NCI-H187 treated with DMSO at 0.1 percent for 48 hours (cell line): ENCODE measurements around the gene RNF144A.

Experiments used
- DNase-seq: peaks from one replicate; lab custom pipeline; 2025; lab: John Stamatoyannopoulos, UW

The RNF144A gene

DNA sequence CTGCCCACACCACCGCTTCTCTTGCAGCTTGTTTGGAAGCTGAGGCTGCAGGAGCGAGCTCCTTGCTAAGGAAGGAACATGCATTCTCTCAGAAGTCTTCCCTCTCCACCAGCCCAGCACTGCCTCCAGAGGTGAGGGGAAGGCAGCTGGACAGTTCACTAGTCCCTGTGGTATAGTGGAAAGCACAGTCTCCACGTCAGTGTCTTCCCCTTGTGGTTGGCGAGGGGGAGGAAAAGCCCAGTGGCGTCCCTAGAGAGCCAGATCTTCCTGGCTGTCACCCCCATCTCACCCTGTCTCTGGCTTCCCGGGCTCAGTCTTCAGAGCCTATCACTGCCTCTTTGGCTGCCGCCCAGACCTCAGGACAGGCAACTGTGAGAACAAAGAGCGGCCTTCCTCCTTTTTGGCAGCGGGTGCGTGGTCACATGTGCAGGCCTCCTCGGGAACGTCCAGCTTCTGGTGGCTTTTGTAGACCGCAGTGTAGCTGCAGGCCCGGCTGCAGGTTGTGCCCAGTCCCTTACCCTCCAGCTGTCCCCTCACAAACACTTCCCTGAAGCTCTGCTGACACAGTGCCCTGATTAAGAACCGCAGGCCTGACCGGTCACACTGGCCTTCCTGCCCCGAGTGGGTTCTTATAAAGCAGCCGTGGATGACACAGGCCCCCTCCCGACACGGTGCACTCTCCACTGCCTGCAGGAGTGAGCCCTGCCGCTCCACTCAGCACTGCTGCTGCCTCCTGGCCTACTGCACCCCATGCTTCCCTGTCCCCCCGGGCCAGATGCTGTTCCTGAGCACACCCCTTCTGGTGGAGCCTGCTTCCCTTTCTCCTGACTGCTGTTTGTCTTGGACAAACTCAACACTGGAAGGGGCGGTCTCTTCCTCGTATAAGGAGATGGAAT lies 90.9 kb downstream of the RNF144A start:
- no peak for DNase-seq

DNA sequence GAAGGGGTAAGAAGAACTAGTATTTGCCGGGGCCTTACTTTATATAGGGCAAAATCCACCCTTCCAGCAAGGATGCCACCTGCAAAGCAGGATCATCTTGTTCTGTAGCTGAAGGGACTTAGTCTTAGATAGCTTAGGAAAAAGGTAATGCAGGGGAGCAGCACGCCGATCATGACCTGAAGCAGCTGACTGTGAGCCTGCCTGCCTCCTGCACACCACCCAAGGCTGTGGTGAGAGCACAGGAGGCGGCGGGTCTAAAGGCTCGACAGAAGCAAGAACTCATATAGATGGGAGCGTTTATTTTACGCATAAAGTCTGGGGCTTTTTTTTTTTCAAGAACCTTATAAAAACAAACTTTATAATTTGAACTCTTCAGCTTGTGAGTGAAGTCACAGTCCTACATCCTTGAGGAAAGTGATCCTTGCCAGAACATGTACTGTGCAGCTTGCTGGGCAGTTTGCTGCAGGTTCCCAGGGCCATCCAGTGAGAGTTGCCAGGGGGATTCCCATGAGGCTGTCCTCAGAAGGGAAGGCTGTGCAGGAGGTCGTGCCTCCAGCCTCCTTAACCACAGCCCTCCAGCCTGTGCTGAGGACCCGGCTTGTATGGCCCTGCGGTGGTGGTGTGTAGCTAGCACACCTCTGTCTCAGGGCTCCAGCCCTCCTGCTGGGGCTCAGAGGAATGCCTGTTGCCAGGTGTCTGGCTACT lies 92.1 kb downstream of the RNF144A start:
- DNase-seq, result no peak

DNA sequence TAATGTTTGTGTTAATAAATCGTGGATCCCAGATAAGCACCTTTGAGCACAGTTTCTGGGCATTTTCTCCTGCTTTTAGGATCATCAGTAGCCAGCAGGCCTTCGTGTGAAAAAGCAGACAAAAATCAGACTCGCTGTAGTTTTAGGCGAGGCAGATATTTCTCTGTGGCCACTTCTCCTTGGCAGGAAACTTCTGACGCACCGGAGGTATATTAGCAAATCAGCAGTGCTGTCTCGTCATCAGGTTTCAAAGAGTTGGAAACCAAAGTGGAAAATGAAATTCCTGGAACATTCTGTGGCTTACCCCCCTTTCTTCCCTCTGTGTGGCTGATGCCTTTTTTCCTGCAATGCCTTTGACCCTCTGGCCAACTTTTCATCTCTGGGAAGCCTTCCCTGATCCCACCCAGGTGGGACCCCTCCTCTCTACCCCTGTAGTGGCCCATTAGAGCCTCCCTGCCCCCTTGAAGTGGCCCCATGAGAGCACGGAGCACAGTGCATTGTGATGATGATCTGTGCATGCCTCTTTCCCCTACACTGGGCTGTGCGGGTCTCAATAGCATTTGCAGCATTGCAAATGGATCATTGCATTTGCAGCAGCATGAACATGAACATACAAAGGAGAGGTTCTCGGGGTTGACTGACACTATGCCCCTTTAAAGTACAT lies 93.3 kb downstream of the RNF144A start:
- DNase-seq, result no peak

DNA sequence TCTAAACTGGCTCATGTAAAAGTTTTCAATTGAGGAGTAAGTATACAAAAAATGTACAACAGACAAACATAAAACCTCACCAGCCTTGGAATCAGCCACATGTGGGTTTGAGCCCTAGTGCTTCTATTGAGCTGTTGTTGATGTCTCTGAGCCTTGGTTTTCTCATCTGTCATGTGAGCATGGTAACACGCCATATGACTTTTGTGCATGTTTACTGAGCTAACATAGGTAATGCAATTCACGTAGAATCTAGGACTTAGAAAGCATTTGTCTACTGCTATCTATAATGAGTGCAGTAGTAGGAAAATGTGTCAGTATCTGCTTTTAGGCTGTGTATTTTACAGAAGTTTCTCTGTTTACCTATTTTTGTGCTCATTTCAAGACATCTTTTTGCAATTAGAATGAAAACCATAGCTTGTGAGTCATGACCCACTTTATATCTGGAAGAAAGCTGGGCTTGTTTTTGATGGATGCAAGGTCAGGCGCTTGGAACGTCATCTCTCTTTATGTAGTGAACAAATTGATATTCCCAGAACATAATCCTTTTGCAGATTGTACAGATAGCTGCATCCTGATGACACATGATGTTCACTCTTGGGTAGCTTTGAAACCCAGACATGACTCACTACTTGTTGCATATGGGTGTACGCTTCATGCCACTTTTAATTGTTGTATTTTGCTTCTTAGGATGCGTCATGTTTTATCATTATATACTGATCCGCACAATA lies 94.3 kb downstream of the RNF144A start:
- DNase-seq, result no peak

DNA sequence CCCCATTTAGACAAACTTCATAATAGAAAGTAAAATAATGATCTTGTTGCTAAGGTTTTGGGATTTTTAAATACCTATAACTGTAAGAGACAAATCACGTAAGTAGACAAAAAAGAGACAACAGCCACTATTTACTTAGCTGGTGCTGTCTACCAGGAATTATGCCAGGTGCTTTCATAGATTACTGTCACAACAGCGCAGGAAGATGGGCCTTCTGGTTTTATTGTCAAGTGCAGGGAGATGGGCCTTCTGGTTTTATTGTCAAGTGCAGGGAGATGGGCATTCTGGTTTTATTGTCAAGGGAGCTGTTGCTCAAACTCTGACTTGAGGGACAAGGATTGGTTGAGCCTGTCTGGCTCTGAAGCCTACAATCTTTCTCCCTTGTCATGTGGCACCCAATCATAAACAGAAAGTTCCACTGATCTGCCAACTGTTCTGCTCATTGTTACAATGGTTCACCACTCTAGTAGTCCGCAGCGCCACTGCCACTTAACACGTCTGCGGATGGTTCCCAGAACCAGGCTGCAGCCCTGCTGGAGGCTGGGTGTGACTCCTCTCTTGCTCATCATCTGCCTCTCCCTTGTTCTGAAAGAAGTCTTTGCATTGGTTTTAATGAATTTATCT lies 95.0 kb downstream of the RNF144A start:
- DNase-seq, result peak; percentile 93

DNA sequence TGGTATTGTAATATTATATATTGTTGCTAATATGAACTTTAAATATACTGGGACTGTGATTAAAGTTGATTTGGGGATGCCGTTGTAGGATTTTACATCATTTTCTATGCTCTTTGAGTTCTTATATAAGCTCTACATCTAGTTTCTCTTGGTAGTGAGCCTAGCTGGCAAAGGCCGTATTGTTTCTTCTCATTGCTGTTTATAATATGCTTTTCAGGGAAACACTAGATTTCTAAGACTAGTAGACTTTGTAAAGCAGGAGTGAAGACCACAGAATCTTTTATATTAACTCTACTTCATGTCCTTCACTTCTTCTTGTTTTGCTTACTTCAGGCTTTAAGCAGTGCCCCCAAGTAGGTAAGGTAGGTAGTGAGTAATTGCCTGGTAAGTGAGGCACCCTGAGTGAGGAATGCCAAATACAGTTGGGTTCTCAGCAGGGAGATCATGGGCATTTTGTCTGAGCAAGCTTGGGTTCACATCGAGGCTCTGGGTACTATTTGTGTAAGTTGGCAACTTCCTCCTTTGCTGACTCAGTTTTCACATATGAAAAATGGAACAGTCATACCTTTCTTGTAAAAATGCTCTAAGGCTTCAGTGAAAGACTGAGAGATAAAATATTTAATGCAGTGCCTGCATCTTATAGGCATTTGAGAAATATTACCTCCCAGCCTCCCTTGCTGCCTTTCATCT lies 96.4 kb downstream of the RNF144A start:
- no peak for DNase-seq

DNA sequence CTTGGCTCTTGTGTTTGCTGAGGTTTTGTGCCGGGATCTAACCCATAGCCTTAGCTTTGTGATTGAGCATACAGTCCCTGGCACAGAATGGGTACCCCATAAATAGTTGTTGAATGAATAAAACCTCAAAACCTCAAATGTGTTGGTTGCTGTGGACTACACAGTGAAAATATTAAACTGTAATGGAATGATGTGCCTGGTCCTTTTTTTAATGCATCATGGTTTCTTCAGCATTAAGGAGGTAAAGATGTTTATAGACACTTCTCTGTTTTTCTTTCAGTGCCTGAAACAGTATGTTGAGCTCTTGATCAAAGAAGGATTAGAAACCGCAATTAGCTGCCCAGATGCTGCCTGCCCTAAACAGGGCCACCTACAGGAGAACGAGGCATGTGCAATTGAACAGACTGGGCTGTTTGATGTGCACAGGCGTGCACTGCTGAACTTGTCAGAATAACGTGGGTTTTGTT lies 97.0 kb downstream of the RNF144A start:
- DNase-seq, result no peak

DNA sequence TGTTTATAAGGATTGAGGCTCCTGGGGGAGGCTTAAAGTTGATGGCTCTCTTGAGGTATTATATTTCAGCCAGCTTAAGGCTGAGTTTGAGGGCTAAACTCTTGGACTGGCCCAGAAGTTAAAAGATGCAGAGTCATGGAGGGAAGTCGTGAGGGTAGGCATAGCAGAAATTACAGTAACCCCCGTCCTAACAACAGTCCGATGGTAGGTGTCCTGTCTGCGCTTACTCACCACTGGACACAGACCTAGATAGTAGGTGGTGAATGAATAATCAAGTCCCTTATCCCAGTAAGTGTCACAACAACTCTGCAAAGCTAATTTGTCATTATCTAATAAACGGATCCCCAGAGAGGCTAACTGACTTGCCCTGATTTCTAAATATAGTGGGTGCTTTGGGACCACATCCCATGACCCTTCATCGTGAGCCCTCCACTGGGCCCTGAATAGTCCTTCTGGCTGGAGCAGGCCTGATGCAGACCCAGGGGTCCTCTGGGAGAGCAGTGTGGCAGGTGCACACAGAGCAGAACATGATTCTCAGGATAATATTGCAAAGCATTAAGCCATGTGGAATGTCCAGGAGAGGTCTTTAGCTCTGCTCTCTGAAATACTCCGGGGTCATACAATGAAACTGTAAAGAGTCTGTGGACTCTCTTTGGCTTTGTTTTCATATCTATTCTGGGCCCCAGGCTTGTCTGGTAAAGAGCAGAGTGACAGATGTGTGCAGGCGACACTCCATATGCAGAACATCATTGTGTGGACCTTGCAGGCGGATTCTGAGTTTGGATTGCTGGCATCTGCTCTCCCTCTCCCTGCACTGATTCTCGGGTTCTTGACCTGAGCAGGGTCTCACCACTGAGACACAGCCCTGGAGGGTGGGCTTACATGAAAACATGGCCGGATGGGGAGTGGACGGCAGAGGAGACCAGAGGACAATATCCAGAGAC lies 98.1 kb downstream of the RNF144A start:
- no peak for DNase-seq

DNA sequence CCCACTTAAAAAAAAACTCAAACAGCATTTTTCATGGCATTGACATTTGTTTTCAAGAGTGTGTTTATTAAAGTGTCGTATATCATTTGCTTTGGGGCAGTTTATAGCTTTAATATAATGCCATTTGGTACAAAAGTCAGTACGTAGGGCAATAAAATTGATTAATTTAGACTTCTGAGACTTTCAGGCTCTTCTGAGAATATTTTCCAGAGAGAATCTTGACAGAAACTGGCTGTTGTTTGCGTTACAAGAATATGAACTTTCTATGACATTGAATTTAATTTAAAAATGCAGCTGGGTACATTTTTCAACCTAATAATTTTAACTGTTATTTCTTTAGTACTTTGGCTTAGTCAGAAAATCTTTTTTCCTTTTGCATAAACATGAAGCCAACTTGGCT lies 98.9 kb downstream of the RNF144A start:
- DNase-seq, result no peak

DNA sequence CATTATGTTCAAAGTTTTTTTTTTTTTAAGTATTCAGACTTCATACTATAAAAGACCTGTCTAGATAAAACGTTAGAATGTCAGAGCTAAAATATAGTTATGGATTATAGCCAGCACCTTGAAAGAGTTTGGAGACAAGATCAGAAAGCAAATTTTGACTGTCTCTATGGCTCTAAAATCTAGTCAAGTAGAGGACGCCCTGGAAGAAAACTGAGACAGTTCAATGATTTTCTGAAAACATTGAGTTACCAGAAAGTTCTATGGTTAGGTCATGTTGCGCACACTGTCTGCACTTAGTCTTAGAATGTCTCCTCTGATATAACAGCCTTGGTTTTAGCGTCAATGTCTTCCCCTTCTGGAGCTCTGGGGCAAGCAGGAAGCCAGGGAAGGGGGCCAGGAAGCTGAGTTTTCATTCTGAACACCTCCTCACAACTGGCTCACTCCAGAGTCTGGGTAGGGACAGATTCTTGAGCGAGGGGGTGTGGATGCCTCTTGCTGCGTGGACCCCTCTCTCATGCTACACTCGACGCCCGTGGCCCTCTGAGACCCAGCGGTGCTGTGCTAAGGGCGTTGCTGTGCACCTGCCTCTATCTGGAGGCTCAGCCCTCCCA lies 99.5 kb downstream of the RNF144A start:
- DNase-seq, result no peak

DNA sequence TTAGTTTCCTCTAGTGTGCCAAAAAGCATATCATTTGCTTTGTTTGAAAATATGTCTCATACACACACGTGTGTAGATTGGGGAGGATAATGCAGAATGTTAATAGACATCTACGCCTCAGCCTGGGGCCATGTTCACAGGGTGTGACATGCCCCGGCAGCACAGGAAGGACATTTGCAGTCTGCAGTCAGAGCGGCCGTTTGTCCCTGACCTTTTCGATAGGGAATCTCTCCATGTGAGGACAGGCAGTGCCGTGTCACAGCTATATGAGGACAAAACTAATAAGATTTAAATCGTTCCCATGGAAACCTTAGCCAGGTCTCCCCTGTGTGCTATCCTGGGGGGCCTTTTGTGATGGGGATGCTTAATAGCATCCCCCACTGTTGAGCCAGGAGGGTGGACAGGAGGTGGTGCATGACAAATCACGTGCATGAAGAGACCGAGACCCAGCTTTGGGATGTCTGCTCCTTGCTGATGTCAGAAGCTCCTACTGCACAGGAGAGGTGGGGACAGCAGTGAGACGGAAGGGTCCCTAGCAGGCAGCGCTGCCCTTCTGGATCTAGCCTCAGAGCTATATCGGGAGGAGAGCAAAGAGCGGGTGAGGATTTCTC lies 100.6 kb downstream of the RNF144A start:
- DNase-seq, result no peak

DNA sequence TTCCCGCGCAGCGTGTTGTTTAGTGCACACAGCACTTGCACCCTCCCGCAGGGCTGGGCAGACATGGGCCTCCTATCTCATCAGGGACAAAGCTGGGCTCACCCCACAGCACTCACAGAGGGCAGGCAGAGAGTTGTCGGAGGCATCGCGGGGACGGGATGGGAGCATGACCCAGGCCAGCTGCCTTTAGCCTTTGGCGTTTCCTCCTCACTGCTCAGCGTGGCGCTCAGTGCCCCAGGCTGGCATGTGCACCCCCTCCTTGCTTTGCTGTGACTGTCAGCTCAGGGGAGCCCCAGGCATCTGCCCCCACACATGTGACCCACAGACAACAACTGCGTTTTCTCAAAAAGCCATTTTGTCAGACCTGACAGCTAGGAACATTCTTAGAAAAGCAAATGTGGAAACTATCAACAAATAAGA lies 101.1 kb downstream of the RNF144A start:
- DNase-seq, result no peak

DNA sequence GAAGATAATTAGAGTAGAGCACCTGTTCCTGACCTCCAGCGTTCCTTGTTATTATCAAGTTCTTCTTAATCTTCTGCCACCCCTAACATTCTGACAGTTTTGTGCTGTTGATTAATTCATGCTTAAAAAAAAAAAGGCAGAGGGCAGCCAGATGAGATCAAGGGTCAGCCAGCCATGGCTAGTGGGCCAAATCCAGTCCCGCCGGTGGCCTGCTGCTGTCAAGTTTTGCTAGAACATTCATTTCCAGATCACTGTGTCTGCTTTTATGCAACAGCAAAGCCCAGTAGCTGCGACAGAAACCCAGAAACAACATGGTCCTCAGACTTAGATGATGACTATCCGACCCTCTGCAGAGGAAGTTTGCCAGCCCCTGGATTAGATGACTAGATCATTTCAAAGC lies 101.6 kb downstream of the RNF144A start:
- DNase-seq, result no peak

DNA sequence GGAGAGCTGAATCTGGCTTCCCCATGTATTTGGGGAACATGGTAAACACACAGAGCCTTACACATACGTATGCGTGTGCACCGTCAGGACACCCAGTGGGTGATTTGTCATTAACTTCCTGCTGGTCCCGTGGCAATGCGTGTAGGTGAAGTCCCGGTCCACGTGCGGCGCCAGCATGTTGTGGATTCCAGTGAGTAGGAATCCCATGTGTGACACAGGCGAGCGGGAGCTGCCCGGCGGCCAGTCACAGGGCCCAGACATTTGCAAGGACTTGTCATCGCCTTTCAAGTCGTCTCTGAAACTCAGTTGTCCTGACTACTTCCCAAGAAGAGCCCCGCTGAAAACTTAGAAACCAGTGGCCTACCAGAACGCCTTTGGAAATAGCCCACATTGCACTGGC lies 102.0 kb downstream of the RNF144A start:
- DNase-seq, result no peak

DNA sequence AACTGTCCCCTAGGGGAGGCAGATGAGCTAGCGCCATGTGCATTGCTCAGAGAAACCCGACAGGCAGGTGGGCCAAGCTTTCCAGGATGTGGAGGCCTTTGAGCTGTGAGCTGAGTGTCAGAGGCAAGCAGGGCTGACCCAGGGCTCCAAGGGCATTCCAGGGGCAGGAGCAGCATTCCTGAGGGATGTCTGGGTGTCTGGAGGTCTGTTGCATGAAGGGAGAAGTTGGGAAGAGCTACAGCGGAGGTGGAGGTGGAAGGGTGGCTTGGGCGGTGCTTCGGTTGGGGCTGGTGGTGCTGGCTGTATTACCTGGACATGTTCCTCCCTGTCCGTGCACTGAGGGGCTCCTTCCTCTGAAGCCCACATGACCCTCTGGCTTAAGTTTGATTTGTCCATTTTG lies 102.8 kb downstream of the RNF144A start:
- DNase-seq, result no peak

DNA sequence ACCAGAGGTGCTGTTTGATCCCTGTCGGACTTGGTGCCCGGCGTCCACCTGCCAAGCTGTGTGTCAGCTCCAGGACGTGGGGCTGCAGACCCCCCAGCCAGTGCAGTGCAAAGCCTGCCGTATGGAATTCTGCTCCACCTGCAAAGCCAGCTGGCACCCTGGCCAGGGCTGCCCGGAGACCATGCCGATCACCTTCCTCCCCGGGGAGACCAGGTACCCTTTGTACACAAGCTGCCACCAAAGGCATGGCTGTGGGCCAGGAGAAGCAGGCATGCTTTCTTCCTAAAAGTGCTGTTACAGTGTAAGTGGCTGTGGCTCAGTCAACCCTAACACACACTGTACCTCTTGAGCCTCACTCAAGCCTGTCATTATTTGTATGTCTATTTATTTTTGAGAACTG lies 103.3 kb downstream of the RNF144A start:
- DNase-seq, result no peak

DNA sequence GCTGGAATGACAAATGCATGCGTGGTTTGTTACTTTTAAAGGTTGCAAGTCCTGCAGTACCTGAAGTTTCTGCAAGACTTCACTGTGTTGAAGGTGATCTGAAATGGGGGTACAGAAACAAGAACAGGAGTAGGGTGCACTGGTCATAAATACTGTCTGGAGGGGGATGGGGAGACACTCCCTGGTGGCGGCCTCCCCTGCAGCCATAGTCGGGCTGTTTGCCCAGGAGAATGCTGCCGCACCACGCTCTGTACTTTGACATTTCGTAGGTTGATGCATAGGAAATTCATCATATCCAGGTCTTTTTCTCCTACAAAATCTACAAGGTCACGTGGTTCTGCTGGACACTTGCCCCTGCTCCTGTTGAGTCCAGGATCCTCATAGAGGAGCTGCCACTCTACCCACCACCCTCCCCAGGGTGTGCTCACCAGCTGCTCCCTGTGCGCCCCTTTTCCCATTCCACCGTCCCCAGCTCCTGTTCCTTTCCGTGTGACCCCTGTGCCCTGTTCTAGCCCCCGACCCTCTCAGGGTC lies 103.8 kb downstream of the RNF144A start:
- DNase-seq, result no peak

DNA sequence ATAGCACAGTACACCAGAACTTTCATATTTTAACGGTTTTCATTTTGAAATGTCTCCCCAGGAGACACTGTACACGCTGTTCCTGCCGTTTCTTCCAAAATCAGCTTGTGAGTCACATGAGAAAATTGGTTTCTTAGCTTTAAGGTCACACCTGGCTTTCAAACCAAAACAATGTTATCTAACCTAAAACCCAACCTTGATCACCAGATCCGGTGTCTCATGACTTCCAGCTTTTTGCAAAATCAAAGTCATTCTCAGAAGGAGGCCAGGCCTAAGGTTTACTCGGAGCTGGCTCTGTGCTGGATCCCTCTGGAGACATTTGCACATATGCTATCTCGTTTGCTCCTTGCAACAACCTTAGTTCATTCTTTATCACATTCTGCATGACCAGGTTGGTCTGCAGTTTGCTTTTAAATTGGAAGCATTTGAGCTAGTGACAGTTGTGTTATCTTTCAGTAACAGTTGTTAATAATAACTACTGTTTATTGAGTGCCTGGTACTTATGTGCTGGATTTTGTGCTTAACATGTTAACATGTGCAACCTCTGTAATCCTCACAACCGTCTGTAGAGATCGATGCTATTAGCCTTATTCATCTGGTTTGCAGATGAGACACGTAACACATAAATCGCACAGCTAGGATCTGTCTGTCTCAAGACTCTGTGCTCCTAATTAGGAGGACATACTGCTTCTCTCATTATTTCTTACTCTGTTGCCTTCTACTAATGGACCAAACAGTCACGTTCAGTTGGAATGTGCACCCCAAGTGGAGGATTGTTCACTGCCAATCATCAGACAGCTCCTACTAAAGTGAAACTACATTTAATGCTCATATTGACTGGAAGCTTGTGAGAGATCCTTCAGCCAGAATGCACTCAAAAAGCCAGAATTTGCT lies 105.5 kb downstream of the RNF144A start:
- DNase-seq, result no peak
